ENCODE data around the gene GRIK1. TPM values are rescaled to one million over a fixed set of nuclear protein-coding genes. Genes with fewer than 3 reads are reported as not detected.

GRIK1 gene
- polyA plus RNA-seq, 1 donor from 2014 or later: 8.7 TPM

DNA sequence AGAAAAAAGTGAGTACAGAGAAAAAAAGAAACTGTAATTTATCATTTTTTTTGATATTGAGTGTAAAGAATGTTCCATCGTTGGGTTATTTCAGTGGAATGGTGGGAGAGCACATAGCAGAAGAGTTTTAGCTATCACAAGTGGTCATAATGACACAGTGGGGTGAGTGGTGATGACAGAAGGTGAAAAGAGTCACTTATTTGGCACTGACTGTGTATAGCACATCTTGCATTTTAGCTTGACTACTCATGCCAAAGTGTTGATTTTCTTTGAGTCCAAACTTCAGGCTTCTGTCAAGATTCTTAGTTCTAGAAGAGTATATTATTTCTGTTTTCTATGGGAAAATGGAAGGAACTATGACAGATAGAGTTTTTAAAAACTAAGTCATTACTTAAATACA is 261.2 kb downstream of the GRIK1 start:
- Histone ChIP-seq H3K4me3 (ENCODE audit: low read length) (no peak overlapping the region), H3K9ac (ENCODE audit: low read length) (no peak overlapping the region), H3K27me3 (ENCODE audit: insufficient read depth, low read depth, low read length) (no peaks in the 10 kb centered on the region), H3K27ac (ENCODE audit: low read length) (no peak overlapping the region), H3K9me2 (ENCODE audit: insufficient read depth, low read length) (no peaks in the 10 kb centered on the region), H2AFZ (ENCODE audit: low read depth, low read length) (no peak overlapping the region), H3K36me3 (ENCODE audit: insufficient read depth, low read length) (no peaks in the 10 kb centered on the region), H3K4me2 (ENCODE audit: low read length) (no peak overlapping the region), H3K79me2 (replicated peaks; ENCODE audit: insufficient read depth, low read length) (no peaks in the 10 kb centered on the region), H3K9me3 (ENCODE audit: low read length) (no peaks in the 10 kb centered on the region), H3F3A (ENCODE audit: insufficient read depth, low read length, poor library complexity, severe bottlenecking) (no peaks in the 10 kb centered on the region), H4K20me1 (ENCODE audit: insufficient read depth) (no peaks in the 10 kb centered on the region)
- TF ChIP-seq, protein P1, sequence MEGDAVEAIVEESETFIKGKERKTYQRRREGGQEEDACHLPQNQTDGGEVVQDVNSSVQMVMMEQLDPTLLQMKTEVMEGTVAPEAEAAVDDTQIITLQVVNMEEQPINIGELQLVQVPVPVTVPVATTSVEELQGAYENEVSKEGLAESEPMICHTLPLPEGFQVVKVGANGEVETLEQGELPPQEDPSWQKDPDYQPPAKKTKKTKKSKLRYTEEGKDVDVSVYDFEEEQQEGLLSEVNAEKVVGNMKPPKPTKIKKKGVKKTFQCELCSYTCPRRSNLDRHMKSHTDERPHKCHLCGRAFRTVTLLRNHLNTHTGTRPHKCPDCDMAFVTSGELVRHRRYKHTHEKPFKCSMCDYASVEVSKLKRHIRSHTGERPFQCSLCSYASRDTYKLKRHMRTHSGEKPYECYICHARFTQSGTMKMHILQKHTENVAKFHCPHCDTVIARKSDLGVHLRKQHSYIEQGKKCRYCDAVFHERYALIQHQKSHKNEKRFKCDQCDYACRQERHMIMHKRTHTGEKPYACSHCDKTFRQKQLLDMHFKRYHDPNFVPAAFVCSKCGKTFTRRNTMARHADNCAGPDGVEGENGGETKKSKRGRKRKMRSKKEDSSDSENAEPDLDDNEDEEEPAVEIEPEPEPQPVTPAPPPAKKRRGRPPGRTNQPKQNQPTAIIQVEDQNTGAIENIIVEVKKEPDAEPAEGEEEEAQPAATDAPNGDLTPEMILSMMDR (IDR thresholded peaks at IDR 0.05; ENCODE audit: poor library complexity, severe bottlenecking): no peak
- no peak for TF ChIP-seq MXI1 (conservative IDR thresholded peaks at IDR 0.05; ENCODE audit: poor library complexity, severe bottlenecking)

DNA sequence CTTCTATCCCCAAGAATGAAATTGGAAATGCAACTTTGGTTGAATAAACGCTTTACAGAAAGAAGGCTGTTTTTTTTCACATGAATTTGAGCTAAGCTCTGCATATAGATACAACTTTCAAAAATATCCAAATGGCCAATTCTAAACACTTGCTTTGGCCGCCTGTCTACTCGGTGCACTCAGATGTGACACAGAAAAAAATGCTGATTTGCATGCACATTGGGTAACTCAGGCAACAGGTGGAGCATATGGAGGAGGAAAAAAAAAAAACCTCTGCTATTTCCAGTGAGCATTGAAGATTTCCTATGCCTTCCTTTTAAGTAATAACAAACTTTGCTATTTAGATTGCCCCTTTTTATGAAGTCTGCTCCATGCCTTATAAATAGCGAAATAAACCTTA is 262.5 kb downstream of the GRIK1 start:
- Histone ChIP-seq H3F3A (ENCODE audit: insufficient read depth, low read length, poor library complexity, severe bottlenecking) (no peaks in the 10 kb centered on the region), H3K27ac (ENCODE audit: low read length) (no peak overlapping the region), H3K4me2 (ENCODE audit: low read length) (no peak overlapping the region), H2AFZ (ENCODE audit: low read depth, low read length) (no peak overlapping the region), H4K20me1 (ENCODE audit: insufficient read depth) (no peaks in the 10 kb centered on the region), H3K36me3 (ENCODE audit: insufficient read depth, low read length) (no peaks in the 10 kb centered on the region), H3K9me3 (ENCODE audit: low read length) (no peaks in the 10 kb centered on the region), H3K79me2 (replicated peaks; ENCODE audit: insufficient read depth, low read length) (no peaks in the 10 kb centered on the region), H3K9me2 (ENCODE audit: insufficient read depth, low read length) (no peaks in the 10 kb centered on the region), H3K4me3 (ENCODE audit: low read length) (no peak overlapping the region), H3K9ac (ENCODE audit: low read length) (no peak overlapping the region), H3K27me3 (ENCODE audit: insufficient read depth, low read depth, low read length) (no peaks in the 10 kb centered on the region)
- TF ChIP-seq TAF1 (IDR thresholded peaks at IDR 0.05; ENCODE audit: low read depth): no peak
- TF ChIP-seq, protein P1 (IDR thresholded peaks at IDR 0.05; ENCODE audit: poor library complexity, severe bottlenecking): no peak
- no peak for TF ChIP-seq SMC3 (conservative IDR thresholded peaks at IDR 0.05; ENCODE audit: poor library complexity)
- no peak for TF ChIP-seq EZH2 (IDR thresholded peaks at IDR 0.05; ENCODE audit: borderline replicate concordance, insufficient read depth, low read length, poor library complexity, severe bottlenecking)
- TF ChIP-seq POLR2AphosphoS5 (IDR thresholded peaks at IDR 0.05): no peak
- TF ChIP-seq, protein P2, sequence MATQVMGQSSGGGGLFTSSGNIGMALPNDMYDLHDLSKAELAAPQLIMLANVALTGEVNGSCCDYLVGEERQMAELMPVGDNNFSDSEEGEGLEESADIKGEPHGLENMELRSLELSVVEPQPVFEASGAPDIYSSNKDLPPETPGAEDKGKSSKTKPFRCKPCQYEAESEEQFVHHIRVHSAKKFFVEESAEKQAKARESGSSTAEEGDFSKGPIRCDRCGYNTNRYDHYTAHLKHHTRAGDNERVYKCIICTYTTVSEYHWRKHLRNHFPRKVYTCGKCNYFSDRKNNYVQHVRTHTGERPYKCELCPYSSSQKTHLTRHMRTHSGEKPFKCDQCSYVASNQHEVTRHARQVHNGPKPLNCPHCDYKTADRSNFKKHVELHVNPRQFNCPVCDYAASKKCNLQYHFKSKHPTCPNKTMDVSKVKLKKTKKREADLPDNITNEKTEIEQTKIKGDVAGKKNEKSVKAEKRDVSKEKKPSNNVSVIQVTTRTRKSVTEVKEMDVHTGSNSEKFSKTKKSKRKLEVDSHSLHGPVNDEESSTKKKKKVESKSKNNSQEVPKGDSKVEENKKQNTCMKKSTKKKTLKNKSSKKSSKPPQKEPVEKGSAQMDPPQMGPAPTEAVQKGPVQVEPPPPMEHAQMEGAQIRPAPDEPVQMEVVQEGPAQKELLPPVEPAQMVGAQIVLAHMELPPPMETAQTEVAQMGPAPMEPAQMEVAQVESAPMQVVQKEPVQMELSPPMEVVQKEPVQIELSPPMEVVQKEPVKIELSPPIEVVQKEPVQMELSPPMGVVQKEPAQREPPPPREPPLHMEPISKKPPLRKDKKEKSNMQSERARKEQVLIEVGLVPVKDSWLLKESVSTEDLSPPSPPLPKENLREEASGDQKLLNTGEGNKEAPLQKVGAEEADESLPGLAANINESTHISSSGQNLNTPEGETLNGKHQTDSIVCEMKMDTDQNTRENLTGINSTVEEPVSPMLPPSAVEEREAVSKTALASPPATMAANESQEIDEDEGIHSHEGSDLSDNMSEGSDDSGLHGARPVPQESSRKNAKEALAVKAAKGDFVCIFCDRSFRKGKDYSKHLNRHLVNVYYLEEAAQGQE (IDR thresholded peaks at IDR 0.05; ENCODE audit: borderline replicate concordance): no peak
- TF ChIP-seq MXI1 (conservative IDR thresholded peaks at IDR 0.05; ENCODE audit: poor library complexity, severe bottlenecking): no peak
- no peak for TF ChIP-seq RAD21 (conservative IDR thresholded peaks at IDR 0.05)
- no peak for TF ChIP-seq EP300 (conservative IDR thresholded peaks at IDR 0.05; ENCODE audit: poor library complexity, severe bottlenecking)
